Activated CD4-positive, alpha-beta T cell treated with anti-CD3 and anti-CD28 coated beads, Interleukin-2, amount 50 U/mL, for 1 hour (primary cell): ENCODE data around the gene AZI2.

Experiments
- DNase-seq: peaks from one replicate; pipeline ENCODE4 v3.0.0-alpha.2; 2020

Gene AZI2

GRCh38 chr3:28348629-28349468 is at the start of gene AZI2, which contains the start of gene ZCWPW2:
Gene AZI2 (minus strand): TSS chr3:28348824. CDS start chr3:28340617, 8,207 bp downstream.
Gene ZCWPW2 (plus strand): TSS chr3:28348721. CDS start chr3:28413069, 64,348 bp downstream.
- DNase-seq = peak; percentile 90

GRCh38 chr3:28388978-28389377 is 40.4 kb upstream of the AZI2 start:
- no peak for DNase-seq

GRCh38 chr3:28386049-28386448 is 37.4 kb upstream of the AZI2 start:
- no peak for DNase-seq

GRCh38 chr3:28376424-28376823 is 27.8 kb upstream of the AZI2 start:
- DNase-seq = no peak

GRCh38 chr3:28349469-28350000 is 911 bp upstream of the AZI2 start:
- no peak for DNase-seq

DNA sequence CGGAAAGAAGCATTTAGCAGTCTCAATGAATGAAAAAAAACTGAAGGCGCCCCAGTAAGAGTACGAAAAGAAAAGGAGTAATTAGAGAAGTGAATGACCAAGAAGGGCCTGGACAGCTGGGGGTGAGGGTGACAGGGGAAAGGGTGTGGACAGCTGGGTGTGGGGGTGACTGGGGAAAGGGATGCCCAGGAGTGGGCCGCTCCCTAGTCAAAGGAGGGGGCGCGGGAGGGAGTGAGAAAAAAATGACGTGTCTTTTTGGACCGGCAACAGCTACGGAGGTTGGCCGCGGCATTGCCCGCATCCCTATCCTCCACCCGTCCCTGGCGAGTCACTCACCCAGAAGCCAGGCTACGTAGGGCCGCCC is 377 bp downstream of the AZI2 start:
- DNase-seq = no peak

GRCh38 chr3:28347374-28348264 is 1.0 kb downstream of the AZI2 start:
- DNase-seq = no peak

DNA sequence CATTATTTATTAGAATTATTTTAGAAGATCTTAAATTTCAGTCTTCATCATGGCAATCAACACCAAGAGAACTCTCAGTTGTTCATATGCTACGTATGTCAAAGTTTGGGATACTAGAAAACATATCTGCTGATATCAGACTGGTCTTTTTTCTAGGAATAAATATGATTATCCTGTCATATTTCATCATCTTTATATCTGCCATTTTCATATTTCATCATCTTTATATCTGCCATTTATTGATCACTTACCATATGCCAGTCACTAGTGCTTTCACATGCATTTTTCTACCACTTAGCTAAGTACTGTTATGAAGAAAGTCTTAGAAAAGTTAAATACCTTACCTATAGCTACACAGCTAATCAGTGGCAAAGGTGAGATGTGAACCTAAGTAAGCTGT is 2.9 kb downstream of the AZI2 start:
- DNase-seq = no peak

GRCh38 chr3:28343144-28343543 is 5.5 kb downstream of the AZI2 start:
- DNase-seq = no peak

DNA sequence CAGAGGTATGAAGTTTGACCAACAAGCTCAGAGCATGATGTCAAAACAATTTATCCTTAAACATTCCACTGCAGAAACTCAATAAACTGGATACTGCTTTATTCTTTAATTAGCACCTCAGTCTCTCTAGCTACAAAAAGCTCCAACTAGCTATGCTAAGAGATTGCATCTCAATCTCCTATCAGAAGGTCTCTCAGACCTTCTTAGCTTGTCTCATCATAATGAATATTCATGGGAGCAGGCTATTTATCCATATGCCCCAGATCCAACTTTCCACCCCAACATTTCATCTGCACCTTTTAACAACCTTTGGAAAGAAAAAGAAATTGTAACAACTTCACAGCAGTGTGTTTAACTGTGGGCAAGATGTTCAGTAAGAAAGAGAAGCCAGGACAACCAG is 11.4 kb downstream of the AZI2 start:
- no peak for DNase-seq

DNA sequence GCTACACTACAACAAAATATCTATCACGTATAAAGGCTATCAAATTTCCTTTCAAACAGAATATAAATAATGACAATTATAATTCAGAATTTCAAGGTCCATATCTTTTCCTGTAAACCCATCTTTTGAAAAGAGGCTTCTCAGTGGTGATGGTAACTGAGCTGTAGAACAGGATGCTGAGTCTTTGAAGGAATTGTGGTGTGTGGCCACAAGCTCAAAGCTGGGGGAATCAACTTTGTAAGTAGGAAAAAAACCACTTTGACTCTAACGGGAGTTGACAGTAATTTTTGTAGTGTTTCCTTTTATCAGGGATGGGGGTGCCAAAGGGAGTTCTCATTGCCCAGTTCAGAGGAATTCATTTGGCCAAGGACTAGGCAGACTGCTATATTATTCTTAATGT is 13.4 kb downstream of the AZI2 start:
- no peak for DNase-seq

GRCh38 chr3:28334552-28334951 is 14.1 kb downstream of the AZI2 start:
- DNase-seq = no peak

DNA sequence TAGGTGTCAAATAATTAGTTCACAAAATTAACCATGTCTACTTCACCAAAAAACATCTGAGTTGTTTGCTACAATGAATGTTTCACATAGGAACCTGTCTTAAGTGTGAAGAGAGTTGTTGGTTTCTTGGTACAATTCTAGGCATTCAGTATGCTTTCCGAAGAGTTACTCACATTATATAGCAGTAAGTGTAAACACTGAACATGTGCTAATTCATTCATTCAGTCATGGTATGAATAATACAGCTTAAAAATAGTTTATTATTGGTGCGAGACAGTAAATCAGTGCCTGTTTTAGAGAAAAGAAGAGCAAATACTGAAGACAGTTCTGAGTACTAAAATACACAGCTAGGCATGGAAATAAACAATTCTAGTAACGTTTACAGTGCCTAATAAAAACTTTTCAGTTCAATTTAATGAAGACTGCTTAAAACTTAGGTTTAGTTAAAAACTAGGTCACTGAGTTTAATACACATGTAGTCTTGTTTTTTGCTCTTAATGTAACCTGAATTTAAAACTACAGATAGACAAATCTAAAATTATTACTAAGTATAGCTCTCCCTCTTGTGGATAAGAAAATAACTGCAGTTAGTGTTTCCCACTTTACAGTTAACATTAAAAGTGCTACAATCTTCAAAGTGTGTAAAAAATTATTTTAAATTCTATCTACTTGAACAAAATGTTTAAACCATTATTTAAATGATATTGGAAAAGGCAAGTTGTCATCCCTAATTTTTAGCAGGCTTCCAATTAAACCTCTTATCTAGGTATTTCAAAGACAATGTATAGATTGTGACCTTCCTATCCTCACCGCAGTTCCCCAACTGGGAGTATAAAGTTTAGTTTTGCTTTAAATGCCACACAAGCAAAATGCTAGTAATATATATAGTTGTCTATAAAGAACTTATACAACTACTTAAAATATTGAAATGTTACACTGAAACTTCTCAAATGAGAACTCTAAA is 20.2 kb downstream of the AZI2 start:
- no peak for DNase-seq

GRCh38 chr3:28326458-28326926 is 22.1 kb downstream of the AZI2 start:
- no peak for DNase-seq

GRCh38 chr3:28322464-28322863 is 26.2 kb downstream of the AZI2 start:
- no peak for DNase-seq

DNA sequence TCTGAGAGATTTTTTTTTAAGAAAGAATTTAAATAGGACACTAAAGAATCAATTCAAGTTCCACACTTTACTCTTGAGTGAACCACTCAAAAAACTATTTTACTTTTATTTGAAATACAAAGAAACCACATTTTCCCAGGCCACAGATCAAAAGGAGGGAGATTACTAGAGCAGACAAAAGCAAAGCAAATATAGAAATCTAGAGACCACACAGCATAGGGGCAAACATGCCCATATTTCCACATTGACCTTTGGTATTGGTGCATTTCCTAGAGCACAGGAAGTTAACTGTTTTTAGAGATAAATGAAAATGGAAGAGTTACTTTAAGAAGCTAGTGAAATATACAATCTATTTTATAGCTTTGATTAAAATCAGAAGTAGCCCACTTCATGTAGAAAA is 27.6 kb downstream of the AZI2 start:
- DNase-seq = no peak

- peak; percentile 8 for DNase-seq
Observed at GRCh38 chr3:28317438-28318022, 31.1 kb downstream of the AZI2 start.

DNA sequence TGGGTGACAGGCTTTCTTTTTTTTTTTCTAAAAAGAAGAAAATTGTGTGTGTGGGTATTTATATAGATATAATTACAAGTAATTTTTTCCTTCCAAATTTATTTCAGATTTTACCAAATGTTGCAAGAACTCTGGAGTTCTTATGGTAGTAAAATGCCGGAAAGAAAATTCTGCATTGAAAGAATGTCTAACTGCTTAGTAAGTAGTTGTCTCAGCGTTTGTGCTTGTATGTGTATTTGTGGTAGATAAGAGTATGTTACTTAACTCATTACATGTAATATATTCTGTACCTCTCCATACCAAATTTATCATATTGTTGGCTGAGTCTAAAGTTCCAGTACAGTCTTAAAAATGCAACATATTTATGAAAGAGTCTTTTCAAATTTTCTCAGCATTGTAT is 32.4 kb downstream of the AZI2 start:
- no peak for DNase-seq

DNA sequence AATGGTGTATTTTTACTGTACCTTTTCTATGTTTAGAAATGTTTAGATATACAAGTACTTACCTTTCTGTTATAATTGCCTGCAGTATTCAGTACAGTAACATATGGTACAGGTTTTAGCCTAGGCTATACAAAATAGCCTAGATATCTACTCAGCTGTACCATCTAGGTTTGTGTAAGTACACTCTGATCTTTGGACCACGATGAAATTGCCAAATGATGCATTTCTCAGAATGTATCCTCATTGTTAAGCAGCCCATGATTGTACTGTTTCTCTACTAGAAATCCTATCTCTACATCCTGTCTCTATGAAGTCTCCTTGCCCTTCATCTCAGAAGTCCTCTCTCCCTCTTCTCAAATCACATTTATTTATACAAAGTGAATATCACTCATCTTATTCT is 32.9 kb downstream of the AZI2 start:
- DNase-seq = no peak

GRCh38 chr3:28308196-28308595 is 40.4 kb downstream of the AZI2 start:
- no peak for DNase-seq

DNA sequence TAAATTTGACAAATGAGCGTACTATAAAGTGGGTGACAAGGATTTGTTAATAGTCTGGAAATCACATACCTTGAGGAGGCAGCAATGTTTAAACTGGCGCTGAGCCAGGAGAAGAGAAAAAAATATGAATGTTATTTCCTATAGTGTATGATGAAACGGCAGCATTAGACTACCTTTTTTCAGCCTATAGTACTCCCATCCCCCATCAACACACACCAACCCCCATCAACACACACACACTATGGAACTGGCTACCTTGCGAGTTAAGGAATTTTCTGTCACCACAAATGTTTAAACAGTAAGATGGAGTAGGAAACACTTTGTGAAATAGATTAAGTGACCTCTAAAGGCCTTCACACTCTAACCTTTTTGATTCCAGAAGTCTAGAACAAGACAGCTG is 46.9 kb downstream of the AZI2 start:
- no peak for DNase-seq
